ENCODE data around the gene IDI2. TPM values are rescaled to one million over a fixed set of nuclear protein-coding genes. Genes with fewer than 3 reads are reported as not detected.

IDI2 gene
- polyA plus RNA-seq, 1 donor = 0.14 TPM

DNA sequence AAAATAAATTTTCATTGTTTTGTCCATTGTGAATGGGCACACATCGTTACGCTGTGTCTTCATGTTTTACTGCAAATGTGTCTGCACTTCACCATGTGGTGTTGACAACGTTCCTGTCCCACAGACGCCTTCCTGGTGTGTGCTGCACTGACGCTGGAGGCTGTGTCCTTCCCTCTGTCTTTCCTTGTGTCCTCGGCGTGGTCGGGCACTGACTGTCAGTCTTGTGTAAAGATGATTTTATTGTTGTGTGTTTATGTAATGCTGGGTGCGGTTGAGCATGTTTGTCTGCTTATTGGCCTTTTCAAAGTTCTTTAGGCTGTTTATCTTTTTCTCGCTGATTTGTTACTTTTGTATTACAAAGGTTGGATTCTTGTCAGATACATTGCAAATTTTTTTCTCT, 18.1 kb downstream of the IDI2 start:
- DNase-seq (ENCODE audit: low read depth) = no peak

DNA sequence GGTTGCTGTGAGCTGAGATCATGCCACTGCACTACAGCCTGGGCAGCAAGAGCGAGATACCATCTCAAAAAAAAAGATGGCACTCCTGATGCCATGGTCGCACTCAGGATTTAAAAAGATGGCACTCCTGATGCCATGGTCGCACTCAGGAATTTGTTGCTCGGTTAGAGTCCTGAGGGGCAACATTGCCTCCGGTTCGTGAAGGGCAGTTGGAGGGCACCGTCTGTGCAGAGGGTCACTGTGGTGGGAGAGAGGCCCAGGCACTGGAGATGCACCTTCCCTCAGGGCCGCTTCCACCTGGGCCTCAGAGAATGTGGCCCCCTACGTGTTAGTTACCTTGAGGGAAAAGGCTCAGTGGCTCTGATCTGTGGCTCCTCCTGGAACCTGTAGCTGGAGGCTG, 19.1 kb downstream of the IDI2 start:
- no peak for DNase-seq (ENCODE audit: low read depth)

DNA sequence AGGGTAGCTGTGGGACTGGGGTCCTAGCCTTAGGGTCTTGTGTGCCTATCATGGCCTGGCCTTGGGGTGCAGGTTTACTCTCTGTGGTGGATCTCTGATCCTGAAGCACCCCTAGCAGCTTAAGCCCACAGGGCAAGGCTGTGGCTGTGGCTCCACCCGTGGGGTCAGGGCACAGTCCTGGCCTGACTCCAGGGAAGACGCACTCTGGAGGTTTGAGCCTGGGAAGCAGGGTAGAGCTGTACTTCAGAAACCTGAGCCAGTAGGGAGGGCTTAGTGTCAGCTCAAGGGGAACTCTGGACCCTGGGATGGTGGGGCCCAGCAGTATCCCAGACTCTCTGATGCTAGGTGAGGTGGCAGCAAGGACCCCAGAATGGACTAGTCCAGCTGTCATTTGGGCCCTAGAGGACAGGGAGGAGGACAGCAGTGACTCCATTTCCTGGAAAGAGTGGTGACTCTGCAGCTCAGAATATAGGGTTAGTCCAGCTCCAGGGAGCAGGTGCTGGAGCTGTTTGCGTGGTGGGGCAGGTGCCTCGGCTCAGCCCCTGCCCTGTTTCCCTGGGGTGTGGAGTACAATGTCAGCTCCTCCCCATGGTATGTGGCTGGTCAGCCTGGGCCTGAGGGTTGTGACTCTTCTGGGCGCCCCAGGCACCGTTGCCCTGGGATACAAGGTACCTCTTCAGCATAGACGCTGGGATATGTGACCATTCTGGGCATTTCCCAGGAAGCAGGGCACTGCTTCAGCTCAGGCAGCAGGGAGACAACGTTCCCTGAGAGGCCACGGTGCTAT, 21.6 kb downstream of the IDI2 start:
- DNase-seq (ENCODE audit: low read depth) = no peak

DNA sequence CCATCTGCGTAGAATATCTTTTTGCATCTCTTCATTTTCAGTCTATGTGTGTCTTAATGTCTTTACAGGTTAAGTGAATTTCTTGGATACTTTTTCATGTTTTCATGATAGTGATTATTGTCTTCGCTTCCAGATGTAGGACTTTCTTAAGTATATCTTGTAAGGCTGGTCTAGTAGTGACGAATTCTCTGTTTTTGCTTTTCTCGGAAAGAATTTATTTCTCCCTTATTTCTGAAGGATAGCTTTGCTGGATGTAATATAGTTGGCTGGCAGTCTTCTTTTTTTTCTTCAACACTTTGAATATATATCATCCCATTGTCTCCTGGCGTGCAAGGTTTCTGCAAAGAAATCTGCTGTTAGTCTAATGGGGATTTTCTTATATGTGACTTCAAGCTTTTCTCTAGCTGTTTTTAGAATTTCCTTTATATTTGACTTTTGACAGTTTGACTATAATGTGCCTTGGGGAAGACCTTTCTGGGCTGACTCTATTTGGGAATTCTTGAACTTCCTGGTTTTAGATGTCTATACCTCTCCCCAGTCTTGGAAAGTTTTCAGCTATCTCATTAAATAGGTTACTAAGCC, 23.1 kb downstream of the IDI2 start:
- DNase-seq (ENCODE audit: low read depth) = no peak

DNA sequence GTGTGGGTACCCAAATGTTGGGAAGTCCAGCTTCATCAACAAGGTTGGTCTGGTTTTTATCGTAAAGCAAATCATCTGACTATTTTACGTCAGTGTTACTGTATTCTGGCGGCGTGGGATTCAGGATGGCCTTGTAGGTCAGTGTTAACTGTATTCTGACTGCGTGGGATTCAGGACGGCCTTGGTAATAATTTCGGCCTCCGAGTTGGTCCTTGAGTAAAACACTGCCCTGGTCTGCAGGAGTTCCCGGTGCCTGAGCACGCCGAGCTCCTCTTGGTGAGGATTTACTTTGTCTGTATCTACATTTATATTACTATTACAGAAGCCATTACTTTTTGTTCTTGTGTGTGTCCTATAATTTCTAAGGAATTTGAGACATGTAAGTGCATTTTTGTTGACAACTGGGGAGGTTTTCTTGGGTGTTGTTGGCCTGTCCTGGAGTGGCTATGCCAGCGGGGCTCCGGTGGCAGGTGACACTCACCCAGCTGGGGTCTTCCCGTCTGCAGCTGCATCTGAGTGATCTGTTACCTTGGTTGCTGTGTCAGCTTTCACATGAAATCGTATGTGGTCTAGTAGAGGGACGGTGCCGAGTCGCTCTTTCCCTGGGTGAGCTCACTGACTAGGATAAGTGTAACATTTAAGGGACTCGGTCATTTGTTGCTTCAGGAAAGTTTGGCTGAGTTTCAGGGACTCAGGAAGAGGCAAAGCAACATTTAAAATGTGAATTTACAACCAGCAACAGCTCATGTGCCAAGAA, 28.2 kb downstream of the IDI2 start:
- DNase-seq (ENCODE audit: low read depth) = no peak

DNA sequence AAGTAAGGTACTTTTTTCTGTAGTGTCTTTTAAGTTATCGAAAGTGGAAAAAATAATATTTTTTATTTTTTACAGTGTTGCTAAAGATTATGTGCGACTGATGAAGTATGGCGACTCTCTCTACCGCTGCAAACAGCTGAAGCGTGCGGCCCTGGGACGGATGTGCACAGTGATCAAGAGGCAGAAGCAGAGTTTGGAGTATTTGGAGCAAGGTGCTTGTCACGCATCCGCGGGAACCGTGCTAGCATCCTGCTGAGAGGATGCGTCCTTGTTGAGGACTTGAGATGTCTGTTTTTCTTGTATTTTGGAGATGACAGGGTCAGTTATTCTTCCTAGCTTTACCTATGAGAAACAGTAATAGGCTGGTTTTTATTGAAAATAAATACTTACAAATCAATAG, 29.6 kb downstream of the IDI2 start:
- DNase-seq (ENCODE audit: low read depth) = no peak

DNA sequence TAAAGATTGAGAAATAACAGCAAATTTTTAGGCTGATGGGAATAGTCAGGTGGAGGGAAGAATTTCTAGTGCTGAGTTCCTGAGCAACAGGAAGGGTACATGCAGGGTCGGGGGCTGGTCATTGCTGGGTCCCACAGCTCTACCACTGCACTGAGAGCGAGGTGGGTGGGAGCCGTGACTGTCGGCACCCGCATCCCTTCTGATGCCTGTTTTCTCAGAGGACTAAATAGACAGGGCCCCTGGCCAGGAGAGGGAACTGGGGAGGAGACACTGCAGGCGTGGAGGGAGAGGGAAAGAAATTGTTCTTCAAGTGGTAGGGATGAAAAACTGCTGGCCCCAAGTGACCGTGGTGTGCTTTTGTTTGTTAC, 30.1 kb downstream of the IDI2 start:
- DNase-seq (ENCODE audit: low read depth) = no peak

DNA sequence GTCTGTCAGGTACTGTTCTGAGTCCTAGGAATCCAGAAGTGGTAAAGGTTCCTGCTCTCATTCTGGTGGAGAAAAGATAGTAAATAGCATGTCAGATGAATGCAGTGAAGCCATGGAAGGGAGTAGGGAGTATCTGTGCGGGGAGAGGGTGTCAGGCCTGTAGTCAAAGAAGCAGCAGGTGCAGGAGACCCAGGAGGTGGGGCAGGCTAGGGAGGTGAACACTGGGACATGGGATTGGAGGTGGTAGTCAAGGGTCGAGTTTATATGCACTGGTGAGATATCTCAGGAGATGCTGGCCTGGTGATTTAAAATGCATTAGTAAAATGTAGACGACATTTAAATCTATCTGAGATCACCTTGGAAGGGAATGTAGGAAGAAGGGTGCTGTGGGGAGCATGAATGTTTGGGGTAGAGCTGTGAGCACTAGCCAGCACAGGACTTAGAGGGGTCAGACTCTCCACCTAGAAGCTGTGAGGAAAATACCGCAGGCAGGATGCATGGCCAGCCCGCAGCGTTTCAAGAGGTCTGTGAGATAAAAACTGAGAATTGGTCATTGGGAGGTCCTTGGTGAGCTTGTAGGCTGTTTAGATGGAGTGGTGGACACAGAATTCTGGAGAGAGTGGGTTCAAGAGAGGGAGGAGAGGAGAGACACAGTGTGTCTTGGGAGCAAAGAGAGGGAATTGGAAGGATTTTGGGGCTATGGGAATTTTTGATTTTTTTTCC, 30.7 kb downstream of the IDI2 start:
- DNase-seq (ENCODE audit: low read depth) = no peak

DNA sequence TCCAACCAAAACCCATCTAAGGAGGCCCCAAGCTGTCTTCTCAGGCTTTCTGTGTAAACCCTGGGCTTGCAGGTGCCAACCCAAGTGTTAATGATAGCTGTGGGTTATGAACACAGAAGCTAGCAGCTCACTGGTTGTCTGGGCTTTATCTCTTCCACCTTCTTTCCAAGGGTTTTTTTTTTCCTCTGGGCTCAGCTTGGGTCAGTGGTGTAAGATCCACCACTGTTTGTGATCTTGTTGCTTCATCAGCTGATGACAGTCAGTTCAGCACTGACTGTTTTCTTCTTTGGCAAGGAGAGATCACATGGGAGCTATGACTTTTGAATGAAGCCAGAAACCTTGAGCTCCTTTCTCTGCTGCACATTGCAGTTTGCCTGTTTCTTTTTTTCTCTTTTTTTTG, 32.8 kb downstream of the IDI2 start:
- no peak for DNase-seq (ENCODE audit: low read depth)

DNA sequence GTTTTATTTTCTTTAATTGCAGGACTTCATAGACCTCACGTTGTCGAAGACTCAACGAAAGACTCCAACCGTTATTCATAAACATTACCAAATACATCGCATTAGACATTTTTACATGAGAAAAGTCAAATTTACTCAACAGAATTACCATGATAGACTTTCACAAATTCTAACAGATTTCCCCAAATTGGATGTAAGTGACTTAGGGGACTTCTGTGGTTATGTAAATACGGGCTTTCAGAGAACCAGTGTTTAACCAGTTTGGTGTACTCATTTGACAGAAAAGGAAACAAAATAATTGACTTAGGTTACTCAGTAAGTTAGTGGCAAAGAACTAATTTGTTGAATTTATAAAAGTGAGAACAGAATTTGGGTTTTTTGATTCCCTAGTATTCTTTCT, 33.2 kb downstream of the IDI2 start:
- no peak for DNase-seq (ENCODE audit: low read depth)

DNA sequence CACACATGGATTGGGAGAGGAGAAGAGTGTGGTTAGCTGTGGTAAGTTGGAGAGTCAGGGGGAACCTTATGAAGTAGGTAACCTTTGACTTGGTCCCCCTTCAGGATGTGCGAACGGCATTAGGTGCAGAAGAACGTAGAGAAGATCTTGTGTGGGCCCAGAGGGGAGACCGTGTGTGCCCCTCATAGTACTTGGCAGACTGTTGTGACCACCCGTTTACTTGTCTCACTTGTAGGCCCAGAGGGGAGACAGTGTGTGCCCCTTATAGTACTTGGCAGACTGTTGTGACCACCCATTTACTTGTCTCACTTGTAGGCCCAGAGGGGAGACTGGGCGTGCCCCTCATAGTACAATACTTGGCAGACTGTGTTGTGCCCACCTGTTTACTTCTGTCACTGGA, 34.9 kb downstream of the IDI2 start:
- DNase-seq (ENCODE audit: low read depth) = no peak

DNA sequence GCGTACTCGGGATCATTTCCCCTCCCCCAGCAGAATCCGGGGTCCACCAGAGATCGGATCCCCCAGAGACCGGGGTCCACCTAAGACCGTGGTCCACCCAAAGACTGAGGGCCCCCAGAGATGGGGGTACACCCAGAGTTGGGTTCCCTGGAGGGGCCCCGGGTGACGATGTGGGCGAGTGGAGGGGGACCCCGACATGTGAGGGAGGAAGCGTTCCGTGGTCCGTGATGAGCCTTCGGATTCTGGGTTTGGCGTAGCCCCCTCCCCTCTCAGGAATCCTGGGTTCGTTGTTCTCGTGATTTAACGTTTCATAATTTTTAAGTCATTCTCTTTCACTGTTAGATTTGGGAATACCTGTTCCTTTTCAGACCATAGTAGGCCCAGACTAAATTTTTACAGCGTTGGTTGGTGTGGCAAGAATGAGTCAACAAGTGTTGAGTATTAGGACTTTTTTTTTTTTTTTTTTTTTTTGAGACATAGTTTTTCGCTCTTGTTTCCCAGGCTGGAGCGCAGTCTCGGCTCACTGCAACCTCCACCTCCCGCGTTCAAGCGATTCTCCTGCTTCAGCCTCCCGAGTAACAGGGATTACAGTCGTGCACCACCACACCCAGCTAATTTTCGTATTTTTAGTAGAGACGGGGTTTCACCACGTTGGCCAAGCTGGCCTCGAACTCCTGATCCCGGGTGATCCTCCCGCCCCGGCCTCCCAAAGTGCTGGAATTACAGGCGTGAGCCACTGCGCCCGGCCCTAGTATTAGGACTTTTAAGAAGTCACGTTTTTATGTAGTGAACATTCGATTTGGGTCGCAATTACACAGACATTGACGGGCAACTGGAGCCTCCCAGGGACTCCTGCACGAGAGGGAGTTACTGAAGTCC, 36.8 kb downstream of the IDI2 start:
- no peak for DNase-seq (ENCODE audit: low read depth)

DNA sequence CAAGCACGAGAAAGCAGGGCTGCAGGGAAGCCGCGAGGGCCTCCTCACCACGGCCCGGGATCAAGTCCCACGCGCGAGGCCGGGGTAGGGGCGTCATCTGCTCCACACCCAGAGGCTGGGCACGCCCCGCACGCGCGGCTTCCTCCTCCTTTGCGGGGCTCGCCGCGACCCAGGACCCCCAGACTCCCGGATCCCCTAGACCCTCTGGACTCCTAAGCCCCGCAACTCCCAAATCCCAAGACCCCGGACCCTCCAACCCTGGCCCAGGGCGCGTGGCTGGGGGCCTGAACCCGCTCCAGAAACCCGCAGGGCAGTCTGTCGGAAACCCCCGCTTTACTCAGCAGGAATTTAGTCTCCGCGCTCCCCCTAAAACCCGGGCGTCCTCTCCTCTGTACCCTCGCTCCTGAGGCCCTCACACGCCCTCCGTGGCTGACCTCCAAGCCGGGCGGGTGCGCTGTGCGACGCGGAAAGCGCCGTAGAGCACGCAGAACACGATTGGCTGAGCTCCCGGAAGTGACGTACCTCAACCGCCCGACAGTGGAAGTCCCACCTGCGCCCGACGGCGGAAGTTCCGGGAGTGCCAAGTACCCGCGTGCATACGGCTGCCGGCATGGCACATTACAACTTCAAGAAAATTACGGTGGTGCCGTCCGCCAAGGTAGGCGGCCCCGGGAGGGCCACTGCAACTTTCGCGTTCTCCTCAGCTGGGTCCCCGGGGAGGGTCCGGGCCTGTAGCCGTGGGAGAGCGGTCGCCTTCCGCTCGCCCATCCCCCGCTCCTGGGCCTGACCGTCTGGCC, 37.6 kb downstream of the IDI2 start, which contains the start of gene GTPBP4:
GTPBP4 (plus strand) TSS at position 565 of the 797 bp plus-strand sequence; CDS start at position 611, 46 bp downstream.
- DNase-seq (ENCODE audit: low read depth) = peak; percentile 99

DNA sequence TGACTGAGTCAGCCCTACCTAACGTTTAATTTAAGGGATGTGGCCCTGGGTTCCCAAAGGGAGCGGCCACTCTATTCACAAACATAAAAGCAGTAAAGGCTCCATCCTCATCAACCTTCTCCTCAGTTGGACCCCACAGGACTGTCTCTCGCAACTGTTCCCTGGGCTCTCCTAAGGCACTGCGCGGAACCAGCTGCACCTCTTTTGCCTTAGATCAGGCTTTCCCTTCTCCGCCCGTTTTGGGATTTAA, 38.1 kb downstream of the IDI2 start:
- no peak for DNase-seq (ENCODE audit: low read depth)

DNA sequence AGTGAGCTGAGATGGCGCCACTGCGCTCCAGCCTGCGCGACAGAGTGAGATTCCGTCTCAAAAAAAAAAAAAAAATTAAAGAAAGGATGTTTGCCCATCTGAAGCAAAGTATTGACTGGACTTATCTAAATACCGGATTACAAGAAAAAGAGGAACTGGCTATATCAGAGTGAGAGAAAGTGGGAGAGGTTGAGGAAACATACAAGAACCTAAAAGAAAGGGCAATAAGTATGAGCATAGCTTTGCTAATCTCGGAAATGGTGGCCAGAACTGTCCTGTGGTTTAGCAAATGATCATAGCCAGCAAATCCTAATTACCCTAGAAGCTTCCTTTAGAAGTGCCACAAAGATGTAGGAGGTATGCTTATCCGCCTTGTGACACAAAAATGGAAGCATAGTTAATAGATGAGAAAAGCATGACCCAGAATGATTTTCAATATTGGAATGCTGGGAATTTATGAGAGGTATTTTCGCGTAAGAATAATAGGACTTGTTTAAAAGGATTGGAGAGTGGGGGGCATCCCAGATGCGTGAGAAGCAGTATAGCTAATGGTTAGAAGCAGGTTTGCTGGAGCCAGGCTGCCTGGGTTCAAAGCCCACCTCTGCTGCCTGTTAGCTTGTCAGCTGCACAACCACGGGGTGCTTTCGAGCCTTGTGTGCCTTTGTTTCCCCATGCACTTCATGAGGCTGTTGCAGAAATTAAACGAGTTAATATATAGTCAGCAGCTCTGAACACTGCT, 38.6 kb downstream of the IDI2 start:
- DNase-seq (ENCODE audit: low read depth) = no peak

DNA sequence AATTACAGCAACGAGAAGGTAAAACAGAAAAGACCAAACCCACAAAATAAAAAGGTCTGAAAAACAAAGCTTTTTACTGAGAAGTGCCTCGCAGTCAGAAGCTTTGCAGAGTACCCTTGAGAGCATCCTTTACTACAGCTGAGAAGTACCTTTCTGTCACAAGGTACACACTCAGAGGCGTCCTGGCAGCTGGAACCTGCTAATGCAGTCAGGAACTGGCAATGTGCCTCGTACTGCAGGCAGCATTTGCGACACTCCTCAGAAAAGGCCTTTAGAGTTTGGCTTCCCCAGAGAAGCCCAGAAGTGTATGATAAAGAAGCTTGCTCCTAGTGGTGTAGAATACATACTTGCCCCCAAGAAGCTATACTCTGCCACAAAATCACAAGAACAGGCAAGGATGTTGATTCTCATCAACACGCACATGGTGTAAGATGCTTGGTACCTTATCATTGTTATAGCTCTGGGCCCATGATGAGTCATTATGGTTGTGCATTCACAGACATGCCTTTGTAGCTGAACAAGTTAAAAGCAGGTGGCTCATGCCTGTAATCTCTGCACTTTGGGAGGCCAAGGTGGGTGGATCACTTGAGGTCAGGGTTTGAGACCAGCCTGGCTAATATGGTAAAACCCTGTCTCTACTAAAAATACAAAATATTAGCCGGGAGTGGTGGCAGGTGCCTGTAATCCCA, 39.4 kb downstream of the IDI2 start:
- DNase-seq (ENCODE audit: low read depth) = no peak

DNA sequence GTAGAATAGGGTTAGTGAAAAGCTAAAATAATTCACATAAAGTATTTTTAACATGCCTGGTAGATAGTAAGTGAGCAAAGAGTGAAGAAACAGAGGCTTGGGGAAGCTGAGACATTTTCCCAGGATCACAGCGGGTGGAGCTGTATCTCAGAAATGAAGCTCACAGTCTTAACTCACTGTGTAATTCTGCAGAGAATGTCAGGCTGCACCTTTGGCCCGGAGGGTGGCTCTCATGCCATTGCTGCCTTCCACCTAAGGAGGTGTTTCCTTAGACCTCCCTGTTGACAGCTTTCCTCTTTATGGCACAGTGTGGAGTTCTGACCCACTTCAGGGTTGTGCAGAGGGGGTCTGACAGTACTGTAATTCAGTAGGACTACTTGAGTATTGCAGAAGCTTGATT, 40.3 kb downstream of the IDI2 start:
- no peak for DNase-seq (ENCODE audit: low read depth)

DNA sequence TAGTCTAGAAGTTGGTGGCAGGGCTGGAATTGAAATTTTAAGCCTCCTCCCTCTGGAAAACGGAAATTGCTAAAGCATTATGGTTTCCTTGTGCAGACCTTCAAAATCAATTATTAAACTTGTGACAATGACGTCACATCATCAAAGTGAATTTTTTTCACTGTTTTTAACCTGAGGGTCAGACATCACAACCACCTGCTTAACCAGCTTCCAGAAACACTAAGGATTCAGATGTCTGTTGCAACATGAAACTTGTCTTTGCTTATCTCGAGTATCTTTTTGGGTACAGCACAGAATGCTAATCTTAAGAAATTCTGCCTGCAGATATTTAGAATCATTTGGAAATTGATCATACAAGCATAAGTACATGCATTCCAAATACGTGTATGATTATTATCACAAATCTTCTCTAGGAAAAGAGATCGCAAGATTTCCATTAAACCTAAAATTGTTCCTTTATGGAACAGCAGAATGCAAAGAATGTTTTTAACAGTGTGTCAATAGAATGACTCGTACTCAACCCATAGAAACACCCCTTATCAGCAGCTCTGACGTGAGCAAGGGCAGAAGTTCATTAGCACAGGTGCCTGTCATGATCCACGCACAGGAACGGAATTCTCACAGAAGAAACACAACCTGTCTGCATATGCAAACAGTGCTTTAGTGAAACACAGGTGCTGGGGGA, 41.5 kb downstream of the IDI2 start:
- no peak for DNase-seq (ENCODE audit: low read depth)

DNA sequence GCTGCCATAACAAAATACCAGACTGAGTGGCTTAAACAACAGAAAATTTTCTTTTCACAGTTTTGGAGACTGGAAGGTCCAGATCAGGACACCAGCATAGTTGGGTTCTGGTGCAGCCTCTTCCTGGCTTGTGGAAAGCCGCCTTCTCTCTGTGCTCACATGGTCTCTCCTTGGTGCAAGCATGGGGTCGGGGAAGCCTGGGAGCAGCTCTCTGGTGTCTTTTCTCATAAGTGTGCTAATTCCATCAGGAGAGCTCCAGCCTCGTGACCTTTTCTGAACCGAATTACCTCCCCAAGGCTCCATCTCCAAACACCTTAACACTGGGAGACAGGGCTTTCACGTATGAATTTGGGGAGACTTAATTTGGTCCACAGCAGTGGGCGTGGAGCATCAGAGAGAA, 42.3 kb downstream of the IDI2 start:
- no peak for DNase-seq (ENCODE audit: low read depth)

All from forelimb muscle (tissue), 1 donor.